OCI-LY1 (cell line): Measurements from ENCODE around the gene BORCS6.

Experiments used
- CTCF ChIP-seq: fragments of 200-600 bp; sonication (generic), shearing (Covaris generic); IDR thresholded peaks from 2 replicates; pipeline ENCODE4 v1.5.1; 2017; ENCODE audit warnings: mild to moderate bottlenecking, antibody characterized with exemption, low read length, moderate library complexity, mixed read lengths
- EZH2 ChIP-seq: fragments of 200-600 bp; sonication (generic), shearing (Covaris generic); IDR thresholded peaks from 2 replicates; pipeline ENCODE4 v1.8.0; 2017; ENCODE audit warnings: borderline replicate concordance, mixed run types, mild to moderate bottlenecking, antibody characterized with exemption, low read length, moderate library complexity, mixed read lengths

- TF ChIP-seq CTCF (no peak), EZH2 (no peak)
These were observed 31.0 kb downstream of the BORCS6 start for GRCh38 chr17:8159032-8159400.
